Fibroblast of the aortic adventitia (primary cell): ENCODE measurements around the gene EYA4. TPM values are rescaled to one million over a fixed set of nuclear protein-coding genes. Genes with fewer than 3 reads are reported as not detected.

Experiments
- DNase-seq: peaks from one replicate; pipeline ENCODE4 v3.0.0-alpha.2; 2010; ENCODE audit warnings: low read depth
- H3K4me3 ChIP-seq: 2 replicates; pipeline ENCODE4 v1.5.1; 2011; ENCODE audit warnings: low read depth, mild to moderate bottlenecking, control low read depth, low read length, moderate library complexity
- CTCF ChIP-seq: IDR thresholded peaks from 2 replicates; pipeline ENCODE4 v1.5.1; 2011; ENCODE audit warnings: mild to moderate bottlenecking, low read length, control low read depth, inconsistent platforms; ENCODE audit not compliant: insufficient read depth
- total RNA-seq: library from RNA; depleted of rRNA; stranded (reverse); fragments of >200 nt; gene quantifications from 2 replicates; pipeline ENCODE4 v1.2.3, GENCODE V29; 2012; ENCODE audit warnings: low replicate concordance

EYA4 gene
- total RNA-seq, 1 donor = 5.7 TPM

GRCh38 chr6:133388731-133389130 is 147.6 kb downstream of the EYA4 start:
- DNase-seq = no peak
- H3K4me3 ChIP-seq = no peak overlapping the region
- no peak for TF ChIP-seq CTCF

GRCh38 chr6:133390168-133390567 is 149.0 kb downstream of the EYA4 start:
- TF ChIP-seq CTCF = no peak
- no peak overlapping the region for H3K4me3 ChIP-seq
- DNase-seq = no peak

- no peak for TF ChIP-seq CTCF
- no peak overlapping the region for H3K4me3 ChIP-seq
- no peak for DNase-seq
Observed at GRCh38 chr6:133392015-133392414, 150.9 kb downstream of the EYA4 start.

- TF ChIP-seq CTCF = no peak
- DNase-seq = peak; percentile 1
- no peak overlapping the region for H3K4me3 ChIP-seq
Observed at GRCh38 chr6:133392641-133393040, 151.5 kb downstream of the EYA4 start.

GRCh38 chr6:133393891-133394290 is 152.7 kb downstream of the EYA4 start:
- no peak for TF ChIP-seq CTCF
- DNase-seq = no peak
- no peak overlapping the region for H3K4me3 ChIP-seq

GRCh38 chr6:133394630-133395029 is 153.5 kb downstream of the EYA4 start:
- TF ChIP-seq CTCF = no peak
- DNase-seq = no peak
- no peak overlapping the region for H3K4me3 ChIP-seq

- TF ChIP-seq CTCF = no peak
- no peak overlapping the region for H3K4me3 ChIP-seq
- DNase-seq = peak; percentile 24
Observed at GRCh38 chr6:133396233-133396983, 155.3 kb downstream of the EYA4 start.
